NCI-H446 treated with DMSO at 0.1 percent for 48 hours (cell line): ENCODE results near the gene CNTN1.
A peak's percentile ranks its signal among the peaks of the same experiment; 100 is the strongest.
"Not testable (repeated sequence)": the region's sequence is repeated elsewhere in the genome, so short reads cannot be mapped to it uniquely, and the experiment has no call there.

Experiments
- DNase-seq: peaks from one replicate; lab custom pipeline; 2025; lab: John Stamatoyannopoulos, UW

CNTN1 gene

GRCh38 chr12:40697566-40698259 lies 5.5 kb downstream of the CNTN1 start:
- peak; percentile 96 for DNase-seq

DNA sequence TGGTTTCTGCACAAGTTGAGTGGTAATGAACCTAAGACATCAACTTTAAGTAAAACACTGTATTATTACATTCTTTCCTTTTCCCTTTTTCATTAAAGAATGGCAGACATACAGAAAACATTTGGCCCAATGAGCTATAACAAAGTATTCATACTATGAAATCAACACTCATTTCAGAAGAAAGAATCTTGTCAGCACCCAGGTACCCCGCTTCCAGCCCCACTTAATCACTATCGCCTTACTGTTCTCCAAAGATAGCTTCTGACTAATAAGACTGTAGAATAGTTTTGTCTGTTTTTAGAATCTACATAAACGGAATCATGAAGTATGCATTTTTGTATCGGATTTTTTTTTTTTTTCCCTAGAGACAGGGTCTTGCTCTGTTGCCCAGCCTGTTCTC lies 9.5 kb downstream of the CNTN1 start:
- no peak for DNase-seq

DNA sequence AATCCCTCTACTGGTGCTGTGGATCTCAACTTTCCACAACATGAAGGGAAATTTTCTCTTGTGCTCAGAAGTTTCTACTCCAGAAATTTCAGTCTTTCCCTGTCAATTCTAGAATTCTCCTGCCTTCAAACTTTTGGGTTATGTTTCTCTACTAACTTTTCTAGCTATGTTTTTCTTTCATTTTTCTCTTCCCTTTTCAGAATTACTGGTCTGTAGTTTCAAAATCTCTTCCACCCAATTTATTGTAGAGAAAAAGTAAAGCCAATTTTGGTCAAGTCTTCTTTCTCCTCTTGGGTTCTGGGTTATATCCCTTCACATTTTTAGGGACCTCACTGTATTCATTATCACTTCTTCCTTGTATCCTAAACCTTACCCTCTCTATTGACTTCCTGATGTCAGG lies 18.9 kb downstream of the CNTN1 start:
- no peak for DNase-seq

DNA sequence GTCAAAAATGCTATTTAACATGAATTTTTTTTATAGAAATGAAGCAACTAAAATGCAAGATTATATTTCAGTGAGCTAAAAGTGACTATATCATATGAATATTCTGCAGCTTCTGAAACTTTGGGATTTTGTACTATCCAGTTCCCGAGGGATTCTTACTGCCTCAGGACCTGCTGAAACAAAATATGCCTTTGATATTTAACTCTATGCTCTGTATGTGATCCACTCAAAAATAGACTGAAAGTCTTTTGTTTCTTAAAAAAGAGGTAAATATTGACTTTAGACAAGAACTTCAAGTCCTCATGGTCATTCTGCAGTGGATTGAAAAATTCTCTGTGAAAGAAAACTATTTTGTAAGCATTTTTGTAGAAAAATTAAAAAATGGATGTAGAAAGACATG lies 22.4 kb downstream of the CNTN1 start:
- no peak for DNase-seq

- DNase-seq = no peak
Measured at GRCh38 chr12:40716037-40716436, 23.8 kb downstream of the CNTN1 start.

DNA sequence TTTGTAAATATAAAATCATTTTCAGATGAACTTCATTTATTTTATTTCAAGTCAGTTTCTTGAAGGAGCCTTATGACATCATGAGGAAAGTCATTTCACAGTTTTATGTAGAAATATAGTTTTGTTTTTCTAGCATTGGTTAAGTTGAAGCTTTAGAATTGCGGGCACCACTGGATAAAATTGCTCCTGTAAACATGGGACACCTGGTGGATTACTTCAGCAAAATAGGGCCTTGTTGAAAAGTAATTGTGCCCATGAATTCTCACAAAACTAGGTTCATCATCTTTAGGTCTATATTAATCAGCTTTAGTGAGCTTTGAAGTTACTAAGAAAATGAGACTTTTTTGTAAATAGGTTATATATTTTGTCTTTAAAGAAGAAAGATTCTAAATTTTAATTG lies 25.3 kb downstream of the CNTN1 start:
- DNase-seq = no peak

GRCh38 chr12:40718878-40719372 lies 26.7 kb downstream of the CNTN1 start:
- no peak for DNase-seq

GRCh38 chr12:40723001-40723400 lies 30.8 kb downstream of the CNTN1 start:
- no peak for DNase-seq

DNA sequence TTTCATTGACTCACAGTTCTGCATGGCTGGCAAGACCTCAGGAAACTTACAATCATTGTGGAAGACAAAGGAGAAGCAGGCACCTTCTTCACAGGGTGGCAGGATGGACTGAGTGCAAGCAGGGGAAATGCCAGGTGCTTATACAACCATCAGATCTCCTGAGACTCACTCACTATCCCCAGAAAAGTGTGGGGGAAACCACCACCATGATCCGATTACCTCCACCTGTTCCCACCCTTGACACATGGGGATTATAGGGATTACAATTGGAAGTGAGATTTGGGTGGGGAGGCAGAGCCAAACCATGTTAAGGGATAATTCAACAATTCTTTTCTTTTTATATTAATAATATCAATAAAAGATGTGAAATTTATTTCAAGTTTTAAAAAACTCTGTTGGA lies 34.1 kb downstream of the CNTN1 start:
- no peak for DNase-seq

GRCh38 chr12:40727774-40728483 lies 35.7 kb downstream of the CNTN1 start:
- DNase-seq = no peak

- no peak for DNase-seq
Measured at GRCh38 chr12:40730281-40730680, 38.0 kb downstream of the CNTN1 start.

GRCh38 chr12:40733871-40734270 lies 41.6 kb downstream of the CNTN1 start:
- DNase-seq = peak; percentile 77

DNA sequence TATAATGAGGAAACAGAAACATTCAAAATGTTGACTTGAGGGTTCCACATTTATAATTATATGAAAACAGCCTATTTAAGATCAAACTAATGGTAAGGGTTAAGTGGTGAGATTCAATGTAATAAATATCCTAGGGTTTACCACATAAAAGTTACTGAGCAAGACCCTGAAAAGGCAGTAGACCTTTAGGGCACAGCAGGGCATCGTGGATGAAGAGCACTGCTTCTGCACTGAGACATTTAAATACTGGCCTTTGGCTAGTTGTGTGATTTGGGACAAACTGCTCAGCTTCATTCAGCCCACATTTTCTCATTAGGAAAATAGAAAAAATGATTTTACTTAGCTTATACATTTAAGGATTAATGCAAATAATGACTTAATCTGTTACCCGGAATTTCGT lies 42.0 kb downstream of the CNTN1 start:
- no peak for DNase-seq

GRCh38 chr12:40735551-40736230 lies 43.5 kb downstream of the CNTN1 start:
- DNase-seq = peak; percentile 12

DNA sequence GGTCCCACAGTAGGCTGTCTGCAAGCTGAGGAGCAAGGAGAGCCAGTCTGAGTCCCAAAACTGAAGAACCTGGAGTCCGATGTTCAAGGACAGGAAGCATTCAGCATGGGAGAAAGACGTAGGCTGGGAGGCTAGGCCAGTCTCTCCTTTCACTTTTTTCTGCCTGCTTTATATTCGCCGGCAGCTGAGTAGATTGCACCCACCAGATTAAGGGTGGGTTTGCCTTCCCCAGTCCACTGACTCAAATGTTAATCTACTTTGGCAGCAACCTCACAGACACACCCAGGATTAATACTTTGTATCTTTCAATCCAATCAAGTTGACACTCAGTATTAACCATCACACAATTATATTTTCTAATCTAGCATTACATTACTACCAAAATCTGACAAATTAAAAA lies 45.2 kb downstream of the CNTN1 start:
- not testable (repeated sequence) for DNase-seq

DNA sequence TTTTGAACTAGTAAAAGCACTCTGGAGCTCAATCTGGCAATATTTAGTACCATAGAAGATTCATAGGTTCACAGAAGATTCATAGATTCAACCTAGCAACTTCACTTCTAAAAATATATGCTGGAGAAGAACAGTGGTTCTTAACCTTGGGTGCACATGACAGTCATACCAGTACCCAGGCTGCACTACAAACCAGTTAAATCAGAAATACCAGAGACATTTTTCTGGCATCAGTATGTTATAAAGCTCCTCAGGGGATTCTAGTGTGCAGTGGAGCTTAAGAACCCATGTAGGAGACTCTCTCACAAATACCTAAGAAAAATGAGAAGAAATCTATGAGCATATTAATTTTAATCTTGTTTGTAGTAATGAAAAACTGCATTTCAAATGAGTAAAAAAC lies 46.6 kb downstream of the CNTN1 start:
- DNase-seq = peak; percentile 9

DNA sequence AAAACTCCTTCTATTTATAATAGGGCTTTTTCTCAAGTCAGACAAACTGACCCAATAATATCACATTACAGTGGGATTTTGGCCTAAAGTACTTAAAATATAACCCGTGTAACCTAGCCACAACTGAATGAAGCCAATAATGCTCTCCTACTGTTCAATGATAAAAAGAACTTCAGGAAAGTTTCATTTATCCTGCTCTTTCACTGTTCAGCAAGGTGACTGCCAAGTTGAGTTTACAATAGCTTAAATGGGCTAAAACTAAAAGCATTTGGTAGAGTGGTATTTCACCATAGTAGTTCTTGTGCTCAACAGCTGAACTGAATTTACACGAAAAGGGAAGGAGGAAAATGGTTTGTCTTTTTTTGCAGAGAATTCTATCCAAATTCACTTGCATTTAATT lies 49.8 kb downstream of the CNTN1 start:
- no peak for DNase-seq

DNA sequence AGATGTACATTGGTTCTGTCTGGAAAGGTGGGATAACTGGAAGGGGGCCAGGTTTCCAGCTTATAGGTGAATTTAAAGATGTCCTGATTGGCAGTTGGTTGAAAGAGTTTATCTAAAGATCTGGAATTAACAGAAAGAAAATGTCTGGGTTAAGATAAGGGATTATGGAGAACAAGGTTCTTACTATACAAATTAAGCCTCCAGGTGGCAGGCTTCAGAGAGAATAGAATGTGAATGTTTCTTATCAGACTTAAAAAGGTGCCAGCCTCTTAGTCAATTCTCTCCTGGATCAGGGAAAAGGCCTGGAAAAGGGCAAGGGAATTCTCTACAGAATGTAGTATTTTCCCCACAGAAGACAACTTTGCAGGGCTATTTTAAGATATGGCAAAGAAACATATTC lies 53.1 kb downstream of the CNTN1 start:
- DNase-seq = no peak

DNA sequence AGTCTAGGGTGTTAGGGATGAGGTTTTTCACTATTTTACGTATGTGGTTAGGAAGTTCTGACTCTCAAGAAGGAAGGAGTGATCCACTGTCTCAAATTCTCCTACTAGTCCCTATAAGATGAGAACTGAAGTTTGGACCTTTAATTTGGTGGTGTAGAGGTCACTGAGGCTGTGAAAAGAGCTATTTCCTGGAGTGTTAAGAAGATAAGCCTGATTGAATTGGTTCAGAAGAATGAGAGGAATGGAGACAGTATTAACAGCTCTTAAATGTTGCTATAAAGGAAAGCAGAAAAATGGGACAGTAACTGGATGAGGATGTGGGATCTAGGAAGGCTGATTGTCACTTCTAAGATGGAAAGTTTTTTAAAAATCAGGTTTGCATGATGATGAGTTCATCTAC lies 57.6 kb downstream of the CNTN1 start:
- DNase-seq = no peak

GRCh38 chr12:40752011-40752410 lies 59.8 kb downstream of the CNTN1 start:
- no peak for DNase-seq

- no peak for DNase-seq
Measured at GRCh38 chr12:40760821-40761220, 68.6 kb downstream of the CNTN1 start.

- no peak for DNase-seq
Measured at GRCh38 chr12:40762072-40762471, 69.8 kb downstream of the CNTN1 start.
